GM18858 (cell line): ENCODE results near the gene CHDH.

ENCODE experiments used
- ATAC-seq: cut with Tn5 transposase; IDR thresholded peaks from one replicate; pipeline ENCODE4 v1.9.1; 2021; ENCODE audit not compliant: unreplicated experiment

CHDH gene

DNA sequence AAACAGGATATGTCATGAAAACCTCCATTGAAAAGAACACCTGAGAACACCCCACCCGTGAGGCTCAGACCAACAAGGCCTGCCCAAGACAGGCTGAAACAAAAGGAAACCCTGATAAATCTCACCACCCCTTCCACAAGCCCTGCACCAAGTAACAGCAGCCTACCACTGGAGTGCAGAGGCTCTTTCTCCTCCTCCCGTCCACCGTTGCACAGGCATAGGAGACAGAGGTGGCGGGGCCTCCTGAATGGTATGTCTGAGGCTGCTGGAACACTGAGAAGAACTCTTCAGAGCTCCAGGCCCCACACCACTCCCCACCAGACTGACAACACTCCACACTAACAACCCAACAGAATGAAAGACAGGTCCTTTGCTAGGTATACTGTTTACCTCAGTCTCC lies 21.4 kb downstream of the CHDH start:
- ATAC-seq = no peak

GRCh38 chr3:53823956-53824657 lies 22.1 kb downstream of the CHDH start:
- no peak for ATAC-seq

DNA sequence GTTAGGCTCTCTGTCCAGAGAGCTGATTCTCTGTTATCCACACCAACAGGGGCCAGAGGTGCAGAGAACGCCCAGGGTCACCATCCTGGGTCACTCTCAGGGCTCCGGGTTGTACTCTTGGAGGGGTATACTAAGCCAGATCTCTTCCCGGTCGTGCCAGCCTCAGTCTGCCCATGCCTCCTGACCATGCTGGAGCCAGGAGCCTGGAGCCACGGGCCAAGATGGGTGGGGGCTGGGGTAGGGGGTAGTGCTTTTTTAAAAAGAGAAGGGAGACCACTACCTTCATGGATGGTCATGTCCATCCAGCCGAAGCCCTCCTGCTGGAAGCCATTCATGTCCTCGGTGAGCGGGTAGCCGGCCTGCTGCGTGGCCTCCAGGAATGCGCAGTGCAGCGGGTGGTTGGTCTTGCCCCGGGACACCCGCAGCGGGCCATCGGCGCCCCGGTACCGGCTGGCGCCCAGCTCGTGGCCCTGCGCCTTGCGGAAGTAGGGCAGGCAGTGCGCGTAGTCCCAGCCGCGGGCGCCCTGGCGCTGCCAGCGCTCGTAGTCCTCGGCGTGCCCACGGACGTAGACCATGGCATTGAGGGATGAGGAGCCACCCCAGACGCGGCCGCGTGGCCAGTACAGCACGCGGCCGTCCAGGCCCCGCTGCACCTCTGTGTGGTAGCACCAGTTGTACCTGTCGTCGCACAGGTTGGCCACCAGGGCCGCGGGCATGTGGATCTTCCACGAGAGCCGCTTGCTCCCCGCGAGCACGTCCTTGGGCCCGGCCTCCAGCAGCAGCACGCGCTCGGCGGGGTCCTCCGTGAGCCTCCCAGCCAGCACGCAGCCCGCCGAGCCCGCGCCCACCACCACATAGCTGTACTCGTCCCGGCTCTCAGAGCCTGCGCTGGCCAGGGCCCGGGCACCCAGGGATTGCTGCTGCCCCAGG lies 22.9 kb downstream of the CHDH start:
- no peak for ATAC-seq

- no peak for ATAC-seq
Measured at GRCh38 chr3:53822331-53822741, 23.9 kb downstream of the CHDH start.

GRCh38 chr3:53821631-53822121 lies 24.5 kb downstream of the CHDH start:
- ATAC-seq = no peak

DNA sequence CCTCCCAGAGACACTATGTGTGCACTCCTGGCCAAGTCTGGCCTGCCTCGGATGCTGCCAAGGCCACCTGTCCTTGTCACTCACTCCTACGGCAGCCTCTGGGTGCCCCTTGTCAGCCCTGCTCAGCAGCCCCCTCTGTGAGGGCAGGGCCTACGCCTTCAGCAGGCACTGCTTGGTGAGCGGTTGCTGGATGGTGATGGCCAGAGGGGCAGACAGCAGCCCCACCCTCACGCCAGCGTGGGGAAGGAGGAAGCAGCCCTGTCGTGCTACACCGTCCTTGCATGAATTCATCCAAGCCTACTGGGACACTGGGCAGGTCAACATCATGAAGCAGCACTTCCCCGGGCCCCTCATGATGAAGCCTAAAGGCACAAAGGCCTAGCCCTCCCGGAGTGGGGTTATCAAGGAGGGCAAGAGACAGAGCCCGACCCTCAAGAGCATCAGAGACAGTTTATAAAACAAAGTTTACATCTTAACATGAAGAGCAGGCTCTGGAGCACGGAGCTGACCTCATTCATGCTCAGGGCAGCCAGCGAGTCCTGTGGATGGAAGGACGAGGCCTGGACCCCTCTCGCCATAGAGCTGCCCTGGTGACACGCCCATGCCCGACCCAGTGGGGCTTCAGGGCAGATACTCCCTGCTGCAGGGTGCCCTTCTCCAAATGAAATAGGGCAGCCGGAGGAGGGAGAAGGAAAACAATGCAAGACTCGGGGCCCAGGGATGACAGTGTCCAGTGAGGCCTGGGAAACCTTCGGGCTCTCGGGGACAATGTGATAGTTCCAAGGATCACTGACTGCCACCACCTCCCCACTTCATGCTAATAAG lies 25.3 kb downstream of the CHDH start:
- no peak for ATAC-seq

- ATAC-seq = no peak
Measured at GRCh38 chr3:53820084-53820483, 26.1 kb downstream of the CHDH start.

DNA sequence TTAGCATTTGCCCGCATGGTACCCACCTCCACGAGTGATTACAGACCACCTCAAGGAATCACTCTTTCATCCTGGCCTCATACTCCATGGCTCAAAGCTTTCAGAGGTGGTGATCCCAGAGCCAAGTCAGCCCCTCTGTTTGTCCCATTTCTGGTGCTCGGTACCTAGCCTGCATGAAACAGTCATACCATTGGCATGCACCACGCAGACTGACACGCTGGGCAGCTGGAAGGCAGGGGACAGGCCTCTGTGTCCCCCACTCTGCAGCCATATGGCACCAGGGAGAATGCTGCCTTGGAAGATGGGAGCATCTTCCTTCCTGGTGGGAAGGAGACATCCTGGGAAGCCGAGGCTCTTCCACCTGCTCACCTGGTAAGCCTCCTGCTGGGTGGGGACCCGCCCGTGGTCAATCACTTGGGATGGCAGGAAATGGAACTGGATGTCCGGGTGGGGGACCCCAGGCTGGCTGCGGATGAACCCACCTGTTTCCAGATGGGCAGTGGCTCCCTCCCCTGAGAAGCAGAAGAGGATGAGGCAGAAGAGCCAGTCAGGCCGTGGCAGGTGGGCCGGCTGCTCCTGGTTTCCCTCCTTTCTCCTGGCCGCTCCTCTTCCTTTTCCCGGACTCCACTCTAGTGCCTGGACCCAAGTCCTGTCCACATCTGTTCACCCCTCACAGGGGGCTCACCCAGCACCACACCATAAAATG lies 26.9 kb downstream of the CHDH start:
- ATAC-seq = no peak

- no peak for ATAC-seq
Measured at GRCh38 chr3:53818221-53819162, 27.7 kb downstream of the CHDH start.

DNA sequence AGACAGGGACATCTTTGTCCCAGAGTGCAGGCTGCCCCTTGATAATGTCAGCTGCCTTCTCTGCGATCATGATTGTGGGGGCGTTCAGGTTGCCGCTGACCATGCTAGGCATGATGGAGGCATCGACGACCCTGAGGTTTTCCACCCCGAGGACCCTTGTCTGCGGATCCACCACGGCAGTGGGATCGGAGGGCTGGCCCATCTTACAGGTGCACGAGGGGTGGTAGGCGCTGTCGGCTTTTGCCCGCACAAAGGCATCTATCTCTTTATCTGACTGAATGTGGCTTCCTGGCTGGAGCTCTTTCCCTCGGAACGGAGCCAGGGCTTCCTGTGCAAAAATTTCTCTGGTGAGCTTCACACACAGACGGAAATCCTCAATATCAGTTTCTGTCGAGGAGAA lies 28.4 kb downstream of the CHDH start:
- no peak for ATAC-seq

DNA sequence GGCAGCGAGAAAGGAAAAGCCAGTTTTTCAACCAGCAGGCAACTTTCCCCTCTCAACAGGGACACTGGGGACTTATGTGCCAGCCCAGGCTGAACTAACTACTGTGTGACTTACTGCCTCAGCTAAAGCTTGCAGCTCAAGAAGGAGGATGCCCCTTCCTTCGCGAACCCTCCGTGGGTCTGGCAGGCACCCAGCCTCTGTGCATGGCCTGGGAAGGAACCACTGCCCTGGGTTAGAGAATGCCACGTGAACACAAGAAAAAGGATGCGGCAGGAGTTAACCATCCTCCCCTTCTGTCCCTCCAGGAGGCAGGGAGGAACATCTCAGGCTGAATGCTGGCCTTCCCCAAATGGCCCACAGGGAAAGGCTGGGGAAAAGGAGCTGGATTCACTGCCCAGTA lies 29.0 kb downstream of the CHDH start:
- ATAC-seq = no peak

- no peak for ATAC-seq
Measured at GRCh38 chr3:53816425-53816824, 29.8 kb downstream of the CHDH start.

GRCh38 chr3:53815651-53816050 lies 30.6 kb downstream of the CHDH start:
- no peak for ATAC-seq

DNA sequence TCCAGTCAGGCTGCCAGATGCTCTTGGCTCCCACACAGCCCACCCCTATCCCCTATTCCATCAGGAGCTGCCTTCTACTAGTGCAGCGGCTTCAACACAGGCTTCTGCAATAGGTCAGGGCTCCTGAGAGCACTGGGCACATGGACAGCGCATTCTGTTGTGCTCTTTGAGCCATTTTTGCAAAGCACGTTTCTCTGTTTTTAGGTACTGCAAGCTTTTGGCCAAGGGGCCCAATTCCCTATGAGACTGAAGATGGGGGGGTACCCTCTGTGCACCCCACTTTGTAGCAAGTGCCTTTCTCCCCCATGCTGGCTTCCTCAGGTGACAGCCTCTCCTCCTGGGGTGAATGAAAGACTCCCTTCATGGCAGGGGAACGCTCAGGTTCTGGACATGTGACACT lies 31.2 kb downstream of the CHDH start:
- no peak for ATAC-seq

DNA sequence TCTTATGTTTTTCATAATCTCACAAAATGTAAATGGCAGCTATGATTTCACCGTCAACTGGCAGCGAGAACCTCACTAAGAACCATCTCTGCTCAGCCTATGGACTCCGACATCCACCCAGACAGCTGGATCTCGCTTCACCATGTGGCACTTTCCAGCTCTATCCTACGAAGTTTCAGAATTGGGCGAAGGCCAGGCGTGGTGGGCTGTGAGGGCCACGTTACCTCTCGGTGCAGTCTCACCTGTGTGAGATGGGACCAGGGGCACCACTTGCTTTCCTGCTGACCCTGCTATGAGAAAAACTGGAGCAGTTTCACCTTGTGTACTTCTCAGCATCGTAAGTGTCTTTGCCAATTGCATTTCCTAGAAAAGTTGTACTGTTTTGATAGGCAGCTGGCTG lies 32.3 kb downstream of the CHDH start:
- ATAC-seq = no peak

- no peak for ATAC-seq
Measured at GRCh38 chr3:53813229-53813628, 33.0 kb downstream of the CHDH start.

DNA sequence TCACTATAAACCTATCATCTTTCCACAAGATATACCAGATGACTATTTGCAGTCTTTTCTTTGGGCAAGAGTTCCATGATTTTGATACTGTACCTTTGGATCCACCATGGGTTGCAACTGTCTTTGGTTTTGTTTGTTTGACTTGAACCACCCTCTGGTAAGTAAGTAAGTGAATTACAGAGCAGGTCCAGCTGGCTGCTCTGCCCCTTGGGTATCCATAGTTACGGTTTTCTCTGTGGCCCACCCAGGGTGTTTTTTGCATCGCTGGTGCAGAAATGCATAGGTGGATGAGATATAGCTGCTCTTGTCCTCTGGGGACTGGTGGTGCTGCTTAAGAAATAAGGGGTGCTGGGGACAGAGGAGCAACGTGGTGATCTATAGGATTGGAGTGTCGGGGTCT lies 33.8 kb downstream of the CHDH start:
- no peak for ATAC-seq

- ATAC-seq = no peak
Measured at GRCh38 chr3:53811143-53811927, 34.9 kb downstream of the CHDH start.
